ENCODE measurements around the gene TMEM219. TPM values are rescaled to one million over a fixed set of nuclear protein-coding genes. Genes with fewer than 3 reads are reported as not detected.
A peak's percentile ranks its signal among the peaks of the same experiment; 100 is the strongest.

The TMEM219 gene
- total RNA-seq, 1 donor, result 75.1 TPM

DNA sequence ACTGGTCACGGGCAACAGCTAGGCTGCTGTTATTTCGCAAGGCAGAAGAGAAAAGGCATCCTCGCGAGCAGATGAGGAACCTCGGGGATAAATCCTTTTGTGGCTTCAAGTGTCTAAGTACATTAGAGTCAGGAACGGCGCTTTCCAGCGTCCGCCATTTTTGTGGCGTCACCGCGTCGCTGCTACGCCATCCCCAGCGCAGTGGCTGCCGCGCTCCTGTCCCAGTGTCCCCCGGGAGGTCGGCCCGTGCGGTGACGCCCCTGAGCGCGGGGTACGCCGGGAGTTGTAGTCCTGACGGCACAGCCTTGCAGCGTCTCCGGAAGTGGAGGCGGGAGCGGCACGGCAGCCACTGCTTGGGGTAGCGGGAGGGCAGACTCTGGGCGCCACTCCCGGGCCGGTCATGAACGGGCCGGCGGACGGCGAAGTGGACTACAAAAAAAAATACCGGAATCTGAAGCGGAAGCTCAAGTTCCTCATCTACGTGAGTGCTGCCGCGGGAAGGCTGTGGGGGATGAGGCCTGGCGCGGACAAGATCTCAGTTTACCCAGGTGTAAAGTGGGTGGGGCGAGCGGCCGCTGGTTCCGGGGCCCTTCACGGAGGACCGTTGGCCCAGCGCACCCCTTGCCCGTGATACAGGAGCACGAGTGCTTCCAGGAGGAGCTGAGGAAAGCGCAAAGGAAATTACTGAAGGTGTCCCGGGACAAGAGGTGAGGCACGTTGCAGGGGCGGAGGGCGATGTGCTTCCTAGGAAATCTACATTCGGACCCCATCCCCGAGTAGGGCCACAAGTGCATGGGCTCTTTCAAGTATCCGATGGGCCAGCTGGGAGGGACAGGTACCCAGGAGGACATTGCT, 34.3 kb downstream of the TMEM219 start, which contains the start of gene INO80E:
INO80E (plus strand) TSS at position 331 of the 855 bp plus-strand sequence; CDS start at position 401, 70 bp downstream.
- H3K4me3 ChIP-seq (ENCODE audit: low read depth, low read length), result peak within 1 kb of the TSS; percentile 96
- DNase-seq (ENCODE audit: low read depth), result peak; percentile 95
- TF ChIP-seq CTCF (IDR thresholded peaks at IDR 0.05; ENCODE audit: insufficient read depth, low read depth, low read length), result no peak

- no peak for TF ChIP-seq CTCF (IDR thresholded peaks at IDR 0.05; ENCODE audit: insufficient read depth, low read depth, low read length)
- peak overlapping the region; percentile 96 for H3K4me3 ChIP-seq (ENCODE audit: low read depth, low read length)
- no peak for DNase-seq (ENCODE audit: low read depth)
These were observed 34.9 kb downstream of the TMEM219 start for GRCh38 chr16:29996766-29997250.

DNA sequence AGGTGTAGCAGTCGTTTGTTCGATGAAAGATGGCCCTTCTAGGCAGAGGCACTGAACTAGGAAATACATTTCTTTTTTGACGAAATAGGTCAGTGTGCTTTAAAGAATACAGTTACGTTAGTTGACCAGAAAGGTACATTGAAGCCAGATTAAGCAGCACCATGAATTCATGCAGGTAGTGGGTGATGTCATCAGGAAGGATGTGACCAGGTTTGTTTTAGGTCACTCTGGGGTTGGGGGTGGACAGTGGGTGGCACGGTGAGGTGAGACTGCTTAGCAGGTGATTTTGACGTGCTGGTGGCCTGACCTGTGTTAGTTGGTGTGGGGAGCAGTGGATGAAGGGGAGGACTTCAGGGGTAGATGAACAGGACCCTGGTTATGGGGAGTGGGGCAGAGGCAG, 37.7 kb downstream of the TMEM219 start:
- no peak for TF ChIP-seq CTCF (IDR thresholded peaks at IDR 0.05; ENCODE audit: insufficient read depth, low read depth, low read length)
- DNase-seq (ENCODE audit: low read depth), result no peak
- H3K4me3 ChIP-seq (ENCODE audit: low read depth, low read length), result no peak overlapping the region

- no peak for DNase-seq (ENCODE audit: low read depth)
- H3K4me3 ChIP-seq (ENCODE audit: low read depth, low read length), result no peak overlapping the region
- no peak for TF ChIP-seq CTCF (IDR thresholded peaks at IDR 0.05; ENCODE audit: insufficient read depth, low read depth, low read length)
These were observed 39.1 kb downstream of the TMEM219 start for GRCh38 chr16:30000735-30001631.

DNA sequence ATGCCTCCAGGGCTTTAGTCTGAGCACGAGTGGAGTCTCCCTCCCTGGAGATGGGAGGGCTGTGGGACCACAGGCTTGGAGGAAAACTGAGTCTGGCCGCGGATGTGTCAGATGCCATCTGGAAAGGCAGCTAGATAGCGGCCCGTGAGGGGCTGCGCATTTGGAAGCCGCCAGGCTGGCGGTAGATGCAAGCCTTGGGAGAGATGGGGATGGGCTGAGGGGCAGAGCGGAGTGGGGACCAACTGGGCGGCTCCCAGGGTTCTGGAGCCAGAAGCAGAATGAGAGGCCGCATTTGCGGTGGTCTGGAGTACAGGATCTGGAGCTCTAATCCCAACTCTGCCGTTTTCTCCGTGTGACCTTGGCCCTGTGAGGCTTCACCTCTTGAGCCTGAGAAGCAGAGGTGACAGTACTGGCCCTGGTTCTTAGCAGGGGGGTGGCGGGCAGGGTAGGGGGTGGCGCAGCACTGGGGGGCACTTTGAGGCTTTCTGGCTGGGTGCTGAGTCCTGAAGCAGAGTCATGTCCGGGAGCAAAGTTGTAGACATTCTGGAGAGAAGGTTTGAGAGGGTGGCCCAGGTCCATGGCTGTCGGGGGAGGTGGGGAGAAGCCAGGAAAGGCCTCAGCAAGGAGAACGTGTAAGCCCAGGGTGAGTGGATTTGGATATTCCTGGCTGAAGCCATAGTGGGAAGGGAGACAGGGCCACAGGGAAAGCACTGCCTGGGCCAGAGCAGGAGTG, 40.9 kb downstream of the TMEM219 start:
- no peak for TF ChIP-seq CTCF (IDR thresholded peaks at IDR 0.05; ENCODE audit: insufficient read depth, low read depth, low read length)
- no peak for DNase-seq (ENCODE audit: low read depth)

More for the DNA sequence above, 40.9 kb downstream of the TMEM219 start:
- H3K4me3 ChIP-seq (ENCODE audit: low read depth, low read length), result no peak overlapping the region

Data from fibroblast of villous mesenchyme (primary cell).